Measurements from ENCODE around the gene IL22. TPM values are rescaled to one million over a fixed set of nuclear protein-coding genes. Genes with fewer than 3 reads are reported as not detected.

The IL22 gene
- total RNA-seq, 1 experiment from 2014 or later = not detected

- DNase-seq (ENCODE audit: low read depth, low spot score) = no peak
- no peak overlapping the region for H3K4me3 ChIP-seq (replicated peaks in 1 of 2; ENCODE audit: low read depth in 1 of 2, low read length in 2 of 2)
- no peaks in the 10 kb centered on the region for H3K27me3 ChIP-seq (ENCODE audit: insufficient read depth, low read length)
- H3K27ac ChIP-seq (ENCODE audit: low read depth, low read length) = no peak overlapping the region
- ChIA-PET RAD21 (ENCODE audit: low non-redundant PET in 1 of 2, low total read pairs in 2 of 2, uncharacterized antibody in 2 of 2, unreplicated experiment in 2 of 2) (no interaction called here), CTCF (no interaction called here), POLR2A (no interaction called here)
- peaks cover 0 to 4% of the 10 kb centered on the region in 2 experiments; a peak in 1 of 4 replicates for H3K4me1 ChIP-seq (ENCODE audit: control insufficient read depth in 1 of 2, insufficient read depth in 2 of 2, low read length in 2 of 2)
- no peak overlapping the region for H3K9ac ChIP-seq (ENCODE audit: low read length)
- H3K9me3 ChIP-seq (ENCODE audit: control insufficient read depth in 1 of 2, insufficient read depth in 1 of 2, low read depth in 1 of 2, low read length in 2 of 2) = no peaks in the 10 kb centered on the region
- H3K4me2 ChIP-seq (ENCODE audit: low read length) = no peak overlapping the region
- TF ChIP-seq FOSL1 (IDR thresholded peaks at IDR 0.05; ENCODE audit: low read depth) (no peak), SIN3A (IDR thresholded peaks at IDR 0.05; ENCODE audit: low read depth) (no peak), CTCF (IDR thresholded peaks at IDR 0.05 in 2 of 3, conservative IDR thresholded peaks at IDR 0.05 in 1 of 3; ENCODE audit: borderline replicate concordance in 1 of 3, insufficient read depth in 1 of 3, low read depth in 2 of 3, low read length in 2 of 3) (no peak), POLR2AphosphoS5 (IDR thresholded peaks at IDR 0.05; ENCODE audit: low read depth, low read length) (no peak), SRF (IDR thresholded peaks at IDR 0.05; ENCODE audit: low read depth) (no peak), EGR1 (IDR thresholded peaks at IDR 0.05; ENCODE audit: low read depth) (no peak)
- TF ChIP-seq, protein P1, sequence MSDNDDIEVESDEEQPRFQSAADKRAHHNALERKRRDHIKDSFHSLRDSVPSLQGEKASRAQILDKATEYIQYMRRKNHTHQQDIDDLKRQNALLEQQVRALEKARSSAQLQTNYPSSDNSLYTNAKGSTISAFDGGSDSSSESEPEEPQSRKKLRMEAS (IDR thresholded peaks at IDR 0.05) = no peak
- H2AFZ ChIP-seq (ENCODE audit: low read depth, low read length, poor library complexity, severe bottlenecking) = no peak overlapping the region
- intact Hi-C loops (cut with micrococcal nuclease) = no loop called here
- no TSS peak for BruUV-seq (replicated peaks)
- H3K36me3 ChIP-seq (ENCODE audit: control insufficient read depth in 1 of 2, insufficient read depth in 2 of 2, low read length in 2 of 2) = no peaks in the 10 kb centered on the region
- H4K20me1 ChIP-seq (ENCODE audit: insufficient read depth) = no peaks in the 10 kb centered on the region
- H3K9me2 ChIP-seq (ENCODE audit: insufficient read depth) = no peaks in the 10 kb centered on the region
- no peaks in the 10 kb centered on the region for H3K79me2 ChIP-seq (ENCODE audit: insufficient read depth, low read length)
- no peak for ATAC-seq
Observed at GRCh38 chr12:68240975-68241374, 12.4 kb downstream of the IL22 start.

GRCh38 chr12:68240079-68240478 lies 13.3 kb downstream of the IL22 start:
- no peak for DNase-seq (ENCODE audit: low read depth, low spot score)
- ATAC-seq = 0 out of 2 replicates have a peak, but pooled peaks have one; percentile 11

More at GRCh38 chr12:68240079-68240478, 13.3 kb downstream of the IL22 start:
- H4K20me1 ChIP-seq (ENCODE audit: insufficient read depth) = no peaks in the 10 kb centered on the region
- ChIA-PET POLR2A (no interaction called here), CTCF (no interaction called here), RAD21 (ENCODE audit: low non-redundant PET in 1 of 2, low total read pairs in 2 of 2, uncharacterized antibody in 2 of 2, unreplicated experiment in 2 of 2) (no interaction called here)
- no peak overlapping the region for H3K4me2 ChIP-seq (ENCODE audit: low read length)
- BruUV-seq (replicated peaks) = no TSS peak
- no peak overlapping the region for H3K9ac ChIP-seq (ENCODE audit: low read length)
- no peak overlapping the region for H2AFZ ChIP-seq (ENCODE audit: low read depth, low read length, poor library complexity, severe bottlenecking)
- no peak for TF ChIP-seq SIN3A (IDR thresholded peaks at IDR 0.05; ENCODE audit: low read depth)
- TF ChIP-seq, protein P1 (IDR thresholded peaks at IDR 0.05) = no peak
- TF ChIP-seq POLR2A (IDR thresholded peaks at IDR 0.05; ENCODE audit: borderline replicate concordance, extremely low read depth, insufficient read depth, insufficient read length) = no peak
- TF ChIP-seq ELF1 (IDR thresholded peaks at IDR 0.05; ENCODE audit: borderline replicate concordance, low read depth) = no peak
- TF ChIP-seq CEBPB (IDR thresholded peaks at IDR 0.05; ENCODE audit: low read depth) = no peak
- TF ChIP-seq ZFX (IDR thresholded peaks at IDR 0.05) = no peak
- H3K27ac ChIP-seq (ENCODE audit: low read depth, low read length) = no peak overlapping the region
- no peaks in the 10 kb centered on the region for H3K9me2 ChIP-seq (ENCODE audit: insufficient read depth)
- H3K79me2 ChIP-seq (ENCODE audit: insufficient read depth, low read length) = no peaks in the 10 kb centered on the region
- no peaks in the 10 kb centered on the region for H3K9me3 ChIP-seq (ENCODE audit: control insufficient read depth in 1 of 2, insufficient read depth in 1 of 2, low read depth in 1 of 2, low read length in 2 of 2)
- intact Hi-C loops (cut with micrococcal nuclease) = no loop called here
- no peak overlapping the region for H3K4me3 ChIP-seq (replicated peaks in 1 of 2; ENCODE audit: low read depth in 1 of 2, low read length in 2 of 2)
- H3K36me3 ChIP-seq (ENCODE audit: control insufficient read depth in 1 of 2, insufficient read depth in 2 of 2, low read length in 2 of 2) = no peaks in the 10 kb centered on the region
- H3K4me1 ChIP-seq (ENCODE audit: control insufficient read depth in 1 of 2, insufficient read depth in 2 of 2, low read length in 2 of 2) = peaks cover 0 to 4% of the 10 kb centered on the region in 2 experiments; a peak in 1 of 4 replicates
- no peaks in the 10 kb centered on the region for H3K27me3 ChIP-seq (ENCODE audit: insufficient read depth, low read length)
